NCI-H446 treated with DMSO at 0.1 percent for 48 hours (cell line): ENCODE data around the gene GABRR1.

Experiments
- DNase-seq: peaks from one replicate; lab custom pipeline; 2025; lab: John Stamatoyannopoulos, UW

Gene GABRR1

DNA sequence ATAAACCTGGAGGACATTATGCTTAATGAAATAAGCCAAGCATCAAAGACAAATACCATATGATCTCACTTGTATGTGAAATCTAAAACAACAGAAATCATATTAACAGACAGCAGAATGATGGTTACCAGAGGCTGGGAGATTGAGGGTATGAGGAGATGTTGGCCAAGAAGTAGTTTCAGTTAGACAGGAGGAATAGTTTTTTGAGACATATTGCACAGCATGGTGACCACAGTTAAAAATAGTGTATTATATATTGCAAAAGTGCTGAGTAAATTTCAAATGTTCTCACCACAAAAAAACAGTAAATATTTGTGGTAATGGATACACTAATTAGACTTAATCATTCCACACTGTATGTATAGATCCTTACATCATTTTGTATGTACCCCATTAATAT lies 1.8 kb downstream of the GABRR1 start:
- no peak for DNase-seq

DNA sequence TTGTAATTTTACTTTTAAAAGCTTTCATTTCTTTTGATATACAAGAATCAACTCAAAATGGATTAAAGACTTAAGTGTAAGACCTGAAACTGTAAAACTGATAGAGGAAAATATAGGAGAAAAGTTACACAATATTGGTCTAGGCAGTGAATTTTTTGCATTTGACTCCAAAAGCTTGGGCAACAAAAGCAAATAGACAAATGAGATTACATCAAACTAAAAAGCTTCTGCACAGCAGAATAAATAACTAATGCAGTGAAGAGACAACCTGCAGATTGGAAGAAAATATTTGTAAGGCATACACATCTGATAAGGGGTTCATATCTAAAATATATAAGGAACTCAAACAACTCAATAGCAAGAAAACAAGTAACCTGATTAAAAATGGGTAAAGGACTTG lies 3.0 kb downstream of the GABRR1 start:
- no peak for DNase-seq

DNA sequence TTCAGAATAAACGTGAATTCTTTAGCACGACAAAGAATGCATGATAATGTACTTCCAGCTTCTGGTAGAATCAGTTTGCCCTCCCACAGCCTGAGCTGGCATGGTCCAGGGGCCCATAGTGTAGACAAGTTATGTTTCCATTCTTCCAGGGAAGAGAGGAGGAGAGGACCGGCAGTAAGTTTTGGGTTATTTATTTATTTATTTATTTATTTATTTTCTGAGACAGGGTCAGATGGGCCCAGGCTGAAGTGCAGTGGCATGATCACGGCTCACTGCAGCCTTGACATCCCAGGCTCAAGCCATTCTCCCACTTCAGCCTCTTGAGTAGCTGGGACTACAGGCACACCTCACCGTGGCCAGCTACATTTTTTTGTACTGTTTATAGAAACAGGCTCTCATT lies 4.7 kb downstream of the GABRR1 start:
- DNase-seq, result no peak

GRCh38 chr6:89209457-89209856 lies 7.7 kb downstream of the GABRR1 start:
- DNase-seq, result no peak

DNA sequence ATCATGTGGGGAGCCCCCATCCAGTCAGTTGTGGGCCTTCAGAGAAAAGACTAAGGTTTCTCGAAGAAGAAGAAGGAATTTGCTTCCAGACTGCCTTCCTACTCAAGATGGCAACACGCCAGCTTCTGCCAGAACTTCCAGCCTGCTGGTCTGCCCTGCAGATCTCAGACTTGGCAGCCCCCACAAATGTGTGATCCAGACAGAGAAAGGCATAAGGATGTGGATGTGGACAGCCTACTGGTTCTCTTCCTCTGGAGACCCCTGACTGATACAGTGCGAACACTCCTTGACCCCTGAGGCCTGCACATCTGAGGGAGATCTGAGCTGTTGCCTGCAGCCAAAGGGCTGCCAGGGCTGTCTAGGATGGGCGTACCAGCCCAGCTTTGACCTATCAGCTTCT lies 8.6 kb downstream of the GABRR1 start:
- peak; percentile 0 for DNase-seq

DNA sequence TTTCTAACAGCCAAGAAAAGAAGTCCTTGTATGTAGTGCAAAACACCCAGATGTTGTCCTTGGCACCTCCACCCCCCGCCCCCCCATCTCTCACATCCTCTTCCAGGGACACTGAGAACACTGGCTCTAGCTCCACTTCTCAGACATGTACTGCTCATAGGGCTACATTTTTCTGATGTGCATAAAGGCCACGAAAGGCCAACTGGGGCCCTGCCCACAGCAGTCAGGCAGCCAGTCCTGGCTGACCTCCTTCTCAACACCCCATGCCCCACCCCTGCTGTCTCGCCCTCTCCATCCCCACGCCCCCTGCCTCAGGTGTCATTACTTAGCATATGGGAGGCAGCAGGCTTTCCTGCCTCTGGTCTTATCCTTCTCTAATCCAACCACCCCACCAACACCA lies 11.3 kb downstream of the GABRR1 start:
- DNase-seq, result no peak

DNA sequence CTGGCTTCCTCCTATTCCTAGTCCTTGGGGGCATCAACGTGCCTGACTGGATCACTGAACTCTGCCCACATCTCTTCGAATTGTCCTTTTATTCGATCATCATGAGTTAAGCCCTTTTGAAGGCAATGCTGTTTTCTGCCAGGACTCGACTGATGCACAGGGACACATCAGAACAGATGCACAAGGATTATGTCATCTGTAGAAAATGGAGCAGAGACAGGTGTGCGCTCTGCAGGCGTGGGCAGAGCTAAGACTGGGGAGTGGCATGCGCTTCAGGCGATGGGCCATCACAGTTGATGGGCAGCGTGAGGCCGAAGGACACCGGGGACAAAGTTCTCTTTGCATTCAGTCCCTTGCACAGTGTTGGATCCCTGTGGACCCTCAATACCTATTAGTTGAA lies 13.1 kb downstream of the GABRR1 start:
- DNase-seq, result no peak

DNA sequence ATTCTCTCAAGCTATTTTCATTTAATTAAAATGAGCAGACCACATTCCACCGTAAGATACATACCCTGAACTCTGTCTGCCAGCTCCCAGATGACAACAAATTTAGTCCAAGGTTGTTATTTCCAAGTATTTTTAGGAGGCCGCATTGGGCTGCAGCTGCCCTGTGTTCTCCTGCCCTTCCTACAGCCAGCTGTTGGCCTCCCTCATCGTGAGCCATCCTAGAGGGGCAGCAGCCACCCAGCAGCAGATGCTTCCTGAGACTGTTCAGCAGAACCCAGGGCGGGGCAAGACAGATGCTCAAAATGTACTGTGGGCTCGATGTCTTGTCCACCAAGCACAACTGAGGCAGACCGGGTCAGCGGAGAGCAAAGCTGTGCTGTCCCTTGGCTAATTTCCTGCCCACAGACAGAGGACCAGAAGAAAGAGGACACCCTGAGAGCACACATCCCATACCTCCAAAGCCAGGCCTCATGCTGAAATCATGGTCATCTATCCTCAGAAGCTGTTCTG lies 16.4 kb downstream of the GABRR1 start:
- no peak for DNase-seq

- DNase-seq, result no peak
These were observed 17.6 kb downstream of the GABRR1 start for GRCh38 chr6:89199579-89199978.

DNA sequence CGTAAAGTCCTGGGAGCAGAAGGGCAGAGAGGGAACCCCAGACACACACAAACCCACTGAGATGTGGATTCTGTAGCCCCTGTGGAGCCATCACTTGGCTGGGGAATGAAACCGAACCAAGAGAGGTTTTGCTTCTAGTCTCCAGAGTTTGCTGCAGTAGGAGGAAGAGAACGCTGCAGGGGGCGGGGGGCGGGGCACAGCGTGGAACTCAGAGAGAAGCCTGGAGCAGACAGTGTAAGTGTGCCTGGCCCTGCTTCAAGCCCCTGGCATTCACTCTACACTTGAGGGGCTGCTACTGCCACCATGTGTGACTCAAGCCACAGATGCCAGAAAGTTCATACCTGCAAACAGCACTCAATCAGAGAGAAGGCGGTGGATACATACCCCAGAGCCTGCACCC lies 18.9 kb downstream of the GABRR1 start:
- no peak for DNase-seq

GRCh38 chr6:89197141-89197540 lies 20.0 kb downstream of the GABRR1 start:
- no peak for DNase-seq

DNA sequence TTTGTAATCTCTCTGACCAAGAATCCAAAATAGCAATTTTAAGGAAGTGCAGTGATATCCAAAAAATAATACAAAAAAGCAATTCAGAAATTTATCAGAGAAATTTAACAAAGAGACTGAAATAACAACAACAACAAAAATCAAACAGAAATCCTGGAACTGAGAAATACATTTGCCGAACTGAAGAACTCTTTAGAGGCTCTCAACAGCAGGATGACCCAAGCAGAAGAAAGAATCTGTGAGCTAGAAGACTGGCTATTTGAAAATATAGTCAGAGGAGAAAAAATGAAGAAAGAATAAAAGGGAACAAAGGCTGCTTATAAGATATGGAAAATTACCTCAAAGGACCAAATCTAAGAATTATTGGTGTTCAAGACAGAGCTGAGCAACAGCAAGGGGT lies 22.6 kb downstream of the GABRR1 start:
- DNase-seq, result no peak

DNA sequence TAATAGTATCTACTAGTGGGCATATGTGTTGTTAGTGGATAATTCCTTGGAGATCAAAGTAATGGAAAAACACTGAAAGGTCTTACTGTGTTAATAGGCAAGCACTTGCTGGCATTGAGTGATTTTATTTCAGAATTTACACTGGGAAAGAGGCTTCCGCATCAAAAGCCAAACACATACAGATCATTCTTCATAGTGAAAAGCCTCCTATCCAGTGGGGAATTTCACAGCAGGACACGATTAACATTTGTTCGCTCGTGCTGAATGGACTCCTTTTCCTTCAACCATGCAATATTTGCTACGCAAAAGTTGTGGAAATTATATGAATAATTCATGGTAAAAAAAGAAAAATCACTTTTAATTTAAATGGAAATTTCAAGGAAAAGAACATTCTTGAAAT lies 26.4 kb downstream of the GABRR1 start:
- no peak for DNase-seq

DNA sequence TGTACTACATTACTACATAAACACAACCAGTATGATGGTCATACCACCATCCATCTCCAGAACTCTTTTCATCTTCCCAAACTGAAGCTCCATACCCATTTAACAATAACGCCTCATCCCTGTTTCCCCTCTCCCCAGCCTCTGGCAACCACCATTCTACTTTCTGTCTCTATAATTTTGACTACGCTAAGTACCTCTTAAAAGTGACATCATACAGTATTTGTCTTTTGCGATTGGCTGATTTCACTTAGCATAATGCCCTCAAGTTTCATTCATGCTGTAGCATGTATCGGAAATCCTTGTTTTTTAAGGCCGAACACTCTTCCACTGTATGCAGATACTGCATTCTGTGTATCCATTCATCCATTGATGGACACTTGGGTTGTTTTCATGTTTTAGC lies 29.7 kb downstream of the GABRR1 start:
- DNase-seq, result no peak

GRCh38 chr6:89186762-89187161 lies 30.4 kb downstream of the GABRR1 start:
- DNase-seq, result no peak

DNA sequence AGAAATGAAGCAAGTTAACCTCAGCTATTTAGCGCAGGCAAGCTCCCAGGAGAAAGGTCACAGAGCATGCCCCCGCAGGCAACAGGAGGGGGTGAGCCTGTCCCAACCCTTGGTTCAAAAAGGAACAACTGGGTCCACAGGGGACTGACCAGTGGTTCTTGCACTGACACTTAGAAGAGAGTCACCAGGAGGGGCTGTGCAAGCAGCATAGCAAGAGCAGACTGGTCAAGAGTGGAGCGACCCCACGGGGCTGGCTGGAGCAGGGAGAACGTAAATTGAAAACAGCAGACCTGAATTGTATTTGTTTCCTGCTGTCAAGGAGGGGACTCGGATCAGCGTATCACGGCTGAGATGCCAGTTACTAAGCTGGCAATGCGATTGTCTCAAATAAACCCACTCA lies 32.8 kb downstream of the GABRR1 start:
- DNase-seq, result no peak

DNA sequence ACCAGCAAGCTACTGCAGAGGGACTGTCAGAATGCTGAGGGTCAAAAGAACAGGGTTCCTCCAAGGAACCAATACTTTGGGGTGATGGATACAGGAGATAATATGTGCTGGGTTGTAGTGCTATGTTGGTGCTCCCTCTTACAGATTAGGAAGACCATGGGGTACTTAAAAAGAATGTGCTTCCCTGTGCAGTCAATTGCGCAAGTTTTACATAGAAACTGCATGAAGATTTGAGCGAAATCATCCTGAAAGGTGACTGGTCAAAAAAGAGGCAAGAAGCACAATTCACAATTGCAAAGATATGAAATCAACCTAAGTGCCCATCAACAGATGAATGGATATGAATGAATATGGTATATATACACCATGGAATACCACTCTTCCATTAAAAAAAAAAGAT lies 33.9 kb downstream of the GABRR1 start:
- no peak for DNase-seq

GRCh38 chr6:89180971-89181370 lies 36.2 kb downstream of the GABRR1 start:
- DNase-seq, result peak; percentile 12

GRCh38 chr6:89180112-89180511 lies 37.0 kb downstream of the GABRR1 start:
- no peak for DNase-seq

GRCh38 chr6:89173634-89174033 lies 43.5 kb downstream of the GABRR1 start:
- DNase-seq, result no peak

DNA sequence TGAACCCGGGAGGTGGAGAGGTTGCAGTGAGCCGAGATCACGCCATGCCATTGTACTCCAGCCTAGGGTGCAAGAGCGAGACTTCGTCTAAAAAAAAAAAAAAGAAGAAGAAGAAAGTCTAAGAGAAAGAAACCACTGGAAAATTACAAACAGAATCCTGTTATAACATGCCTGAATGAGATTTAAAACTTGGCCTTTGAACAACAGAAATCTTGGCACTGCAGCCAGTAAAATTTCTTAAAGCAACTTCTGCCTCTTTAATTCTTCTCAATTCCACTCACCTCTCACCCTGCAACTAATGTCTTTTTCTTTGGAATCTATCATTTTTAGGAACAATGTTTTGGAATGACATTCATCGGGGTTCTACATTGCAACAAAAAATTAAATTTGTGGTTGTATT lies 45.0 kb downstream of the GABRR1 start:
- DNase-seq, result no peak

DNA sequence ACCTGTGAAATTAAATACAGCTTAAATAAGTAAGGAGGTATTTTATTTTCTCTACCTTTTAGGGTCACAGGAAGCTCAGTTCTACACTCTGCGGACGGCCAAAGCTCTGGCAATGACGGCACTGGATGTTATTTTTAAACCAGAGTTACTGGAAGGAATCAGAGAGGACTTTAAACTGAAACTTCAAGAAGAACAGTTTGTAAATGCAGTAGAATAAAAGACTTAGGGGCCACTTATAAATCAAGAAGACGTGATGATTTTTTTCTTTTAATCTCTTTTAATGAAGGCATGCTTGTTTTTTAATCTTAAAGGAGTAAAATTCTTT lies 55.1 kb downstream of the GABRR1 start:
- no peak for DNase-seq

DNA sequence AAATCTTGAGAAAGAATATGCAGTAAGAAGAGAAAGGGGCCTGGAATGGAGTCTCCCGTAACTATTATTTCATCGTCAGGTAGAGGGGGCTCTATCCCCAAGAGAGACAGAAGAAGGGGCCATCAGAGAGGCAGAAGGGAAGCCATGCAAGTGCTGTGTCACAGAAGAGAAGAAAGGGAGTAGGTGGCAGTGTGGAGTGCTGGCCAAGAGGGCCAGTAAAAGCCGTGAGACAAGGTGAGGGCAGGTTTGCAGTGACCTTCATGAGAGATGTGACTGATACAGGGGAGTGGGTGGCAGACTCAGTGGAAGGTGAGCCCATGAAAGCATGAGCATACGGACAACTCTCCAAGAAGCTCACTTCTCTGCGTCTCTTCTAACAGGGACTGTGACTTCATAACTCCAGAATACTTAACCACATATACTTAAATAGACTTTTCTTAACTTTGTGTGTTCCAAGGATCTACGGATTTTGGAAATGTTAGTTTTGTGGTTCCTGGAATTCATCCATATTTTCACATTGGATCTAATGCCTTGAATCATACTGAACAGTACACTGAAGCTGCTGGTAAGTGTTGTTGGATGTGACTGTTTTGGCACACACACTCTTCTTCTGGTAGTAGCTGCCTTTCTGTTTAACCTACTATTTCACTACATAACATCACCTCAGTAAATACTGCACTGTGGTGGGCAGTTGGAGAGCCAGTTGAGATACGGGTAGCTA lies 55.7 kb downstream of the GABRR1 start:
- DNase-seq, result no peak

DNA sequence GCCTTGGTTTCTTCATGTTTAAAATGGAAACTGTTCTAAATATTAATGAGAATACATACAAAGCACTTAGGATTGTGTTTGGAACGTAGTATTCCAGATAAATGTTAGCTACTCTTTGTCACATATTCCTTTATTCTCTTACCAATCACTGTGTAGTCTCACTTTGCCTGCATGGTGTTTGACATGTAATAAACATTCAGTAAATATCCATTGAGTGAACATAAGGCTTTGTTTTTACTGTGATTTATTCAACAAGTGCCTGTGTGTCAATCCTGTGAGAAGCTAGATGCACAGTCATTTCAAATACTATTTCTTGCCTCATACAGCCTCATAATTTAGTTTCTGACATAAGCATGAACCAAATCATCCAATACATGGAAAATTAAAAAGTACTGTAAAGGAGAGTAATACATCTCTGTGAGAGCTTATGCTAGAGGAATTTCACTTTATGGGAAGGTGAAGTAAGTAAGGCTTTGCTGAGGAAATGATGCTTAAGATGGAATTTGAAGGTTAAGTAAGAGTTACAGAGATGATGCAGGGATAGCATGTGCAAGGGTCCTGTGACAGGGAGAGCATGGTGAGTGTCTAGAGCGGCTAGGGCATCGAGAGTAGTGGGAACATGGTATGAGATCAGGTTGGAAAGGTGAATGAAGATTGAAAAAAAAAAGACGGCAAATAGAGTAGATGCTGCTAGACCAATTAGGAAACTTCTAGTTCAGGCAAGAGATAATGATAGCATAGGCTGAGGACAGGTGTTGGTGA lies 56.6 kb downstream of the GABRR1 start:
- no peak for DNase-seq
